Measurements from ENCODE around the gene RPS3. TPM values are rescaled to one million over a fixed set of nuclear protein-coding genes. Genes with fewer than 3 reads are reported as not detected.
"Not testable (repeated sequence)": the region's sequence is repeated elsewhere in the genome, so short reads cannot be mapped to it uniquely, and the experiment has no call there.

Gene RPS3
- total RNA-seq, 2 donors from 2014 or later = 2,083 to 2,343 TPM

- DNase-seq (ENCODE audit: low spot score) = no peak
- Mint-ChIP-seq H3K4me1 (ENCODE audit: low read depth in 2 of 2) (peaks cover 18 to 25% of the 10 kb centered on the region in 2 donors), H3K27me3 (no peaks in the 10 kb centered on the region), H3K36me3 (no peaks in the 10 kb centered on the region), H3K4me3 (peak overlapping the region; percentile 63), H3K9me3 (no peaks in the 10 kb centered on the region), H3K27ac (peak overlapping the region; percentile 55 to 88)
- peak in 1 of 2 donors; percentile 43 for ATAC-seq
Measured at GRCh38 chr11:75369560-75370255, 29.6 kb upstream of the RPS3 start.

- Mint-ChIP-seq H3K27me3 (no peaks in the 10 kb centered on the region), H3K4me3 (no peak overlapping the region), H3K9me3 (no peaks in the 10 kb centered on the region), H3K36me3 (no peaks in the 10 kb centered on the region), H3K27ac (peak overlapping the region; percentile 28 to 89), H3K4me1 (ENCODE audit: low read depth in 2 of 2) (peaks cover 12 to 23% of the 10 kb centered on the region in 2 donors)
- no peak for DNase-seq (ENCODE audit: low spot score)
- no peak for ATAC-seq
Measured at GRCh38 chr11:75371949-75372876, 27.1 kb upstream of the RPS3 start.

GRCh38 chr11:75373201-75373600 lies 26.1 kb upstream of the RPS3 start:
- no peak overlapping the region for H3K27ac Mint-ChIP-seq
- DNase-seq (ENCODE audit: low spot score) (no peak), ATAC-seq (no peak)
- H3K9me3 Mint-ChIP-seq = no peaks in the 10 kb centered on the region
- H3K4me1 Mint-ChIP-seq (ENCODE audit: low read depth in 2 of 2) = peaks cover 12 to 23% of the 10 kb centered on the region in 2 donors
- H3K4me3 Mint-ChIP-seq = no peak overlapping the region
- H3K27me3 Mint-ChIP-seq = no peaks in the 10 kb centered on the region
- no peaks in the 10 kb centered on the region for H3K36me3 Mint-ChIP-seq

GRCh38 chr11:75374646-75375045 lies 24.7 kb upstream of the RPS3 start:
- ATAC-seq (no peak), DNase-seq (ENCODE audit: low spot score) (no peak)
- Mint-ChIP-seq H3K4me3 (no peak overlapping the region), H3K27ac (no peak overlapping the region), H3K27me3 (no peaks in the 10 kb centered on the region), H3K36me3 (no peaks in the 10 kb centered on the region), H3K4me1 (ENCODE audit: low read depth in 2 of 2) (peaks cover 12 to 20% of the 10 kb centered on the region in 2 donors), H3K9me3 (no peaks in the 10 kb centered on the region)

GRCh38 chr11:75375626-75376025 lies 23.7 kb upstream of the RPS3 start:
- peak in 1 of 2 donors; percentile 20 for ATAC-seq
- no peaks in the 10 kb centered on the region for H3K36me3 Mint-ChIP-seq
- H3K27me3 Mint-ChIP-seq = no peaks in the 10 kb centered on the region
- H3K4me3 Mint-ChIP-seq = no peak overlapping the region
- peak overlapping the region in 1 of 2 donors; percentile 27 for H3K27ac Mint-ChIP-seq
- no peak for DNase-seq (ENCODE audit: low spot score)
- H3K4me1 Mint-ChIP-seq (ENCODE audit: low read depth in 2 of 2) = peaks cover 6 to 14% of the 10 kb centered on the region in 2 donors
- H3K9me3 Mint-ChIP-seq = no peaks in the 10 kb centered on the region

GRCh38 chr11:75376175-75376574 lies 23.1 kb upstream of the RPS3 start:
- DNase-seq (ENCODE audit: low spot score) = no peak
- no peak overlapping the region for H3K4me3 Mint-ChIP-seq
- peaks cover 6 to 19% of the 10 kb centered on the region in 2 donors for H3K4me1 Mint-ChIP-seq (ENCODE audit: low read depth in 2 of 2)
- H3K27ac Mint-ChIP-seq = peak overlapping the region in 1 of 2 donors; percentile 27
- no peaks in the 10 kb centered on the region for H3K36me3 Mint-ChIP-seq
- H3K27me3 Mint-ChIP-seq = no peaks in the 10 kb centered on the region
- ATAC-seq = no peak
- no peaks in the 10 kb centered on the region for H3K9me3 Mint-ChIP-seq

GRCh38 chr11:75378776-75379175 lies 20.5 kb upstream of the RPS3 start:
- H3K27me3 Mint-ChIP-seq; ATAC-seq; H3K4me3 Mint-ChIP-seq; H3K36me3 Mint-ChIP-seq; DNase-seq (ENCODE audit: low spot score); H3K27ac Mint-ChIP-seq; H3K9me3 Mint-ChIP-seq: not testable (repeated sequence)
- H3K4me1 Mint-ChIP-seq (ENCODE audit: low read depth in 2 of 2) = peaks cover 7 to 17% of the 10 kb centered on the region in 2 donors

- no peak for ATAC-seq
- Mint-ChIP-seq H3K9me3 (no peaks in the 10 kb centered on the region), H3K27ac (peak overlapping the region; percentile 13 to 49), H3K36me3 (no peaks in the 10 kb centered on the region), H3K27me3 (no peaks in the 10 kb centered on the region), H3K4me3 (no peak overlapping the region), H3K4me1 (ENCODE audit: low read depth in 2 of 2) (peaks cover 18 to 26% of the 10 kb centered on the region in 2 donors)
- no peak for DNase-seq (ENCODE audit: low spot score)
Measured at GRCh38 chr11:75380245-75380644, 19.1 kb upstream of the RPS3 start.

- Mint-ChIP-seq H3K27ac (peak overlapping the region; percentile 13 to 49), H3K4me3 (no peak overlapping the region)
- ATAC-seq = no peak
Measured at GRCh38 chr11:75380716-75381420, 18.4 kb upstream of the RPS3 start.

GRCh38 chr11:75383246-75383645 lies 16.1 kb upstream of the RPS3 start:
- ATAC-seq (peak; percentile 91 to 93), DNase-seq (ENCODE audit: low spot score) (peak; percentile 84)
- H3K36me3 Mint-ChIP-seq = no peaks in the 10 kb centered on the region
- H3K27me3 Mint-ChIP-seq = no peaks in the 10 kb centered on the region
- H3K27ac Mint-ChIP-seq = peak overlapping the region; percentile 62 to 92
- no peaks in the 10 kb centered on the region for H3K9me3 Mint-ChIP-seq
- peaks cover 18 to 23% of the 10 kb centered on the region in 2 donors for H3K4me1 Mint-ChIP-seq (ENCODE audit: low read depth in 2 of 2)
- peak overlapping the region; percentile 70 for H3K4me3 Mint-ChIP-seq

More at GRCh38 chr11:75380716-75381420, 18.4 kb upstream of the RPS3 start:
- H3K36me3 Mint-ChIP-seq = no peaks in the 10 kb centered on the region
- no peaks in the 10 kb centered on the region for H3K9me3 Mint-ChIP-seq
- H3K4me1 Mint-ChIP-seq (ENCODE audit: low read depth in 2 of 2) = peaks cover 18 to 23% of the 10 kb centered on the region in 2 donors
- H3K27me3 Mint-ChIP-seq = no peaks in the 10 kb centered on the region
- DNase-seq (ENCODE audit: low spot score) = no peak

GRCh38 chr11:75384438-75385080 lies 14.8 kb upstream of the RPS3 start:
- Mint-ChIP-seq H3K27ac (peak overlapping the region; percentile 62 to 92), H3K4me1 (ENCODE audit: low read depth in 2 of 2) (peaks cover 18 to 23% of the 10 kb centered on the region in 2 donors), H3K27me3 (no peaks in the 10 kb centered on the region), H3K9me3 (no peaks in the 10 kb centered on the region), H3K36me3 (no peaks in the 10 kb centered on the region), H3K4me3 (peak overlapping the region; percentile 70)
- DNase-seq (ENCODE audit: low spot score) = peak; percentile 81
- ATAC-seq = peak; percentile 73 to 85

- Mint-ChIP-seq H3K27me3 (no peaks in the 10 kb centered on the region), H3K4me3 (no peak overlapping the region), H3K36me3 (no peaks in the 10 kb centered on the region), H3K4me1 (ENCODE audit: low read depth in 2 of 2) (peaks cover 17 to 18% of the 10 kb centered on the region in 2 donors), H3K27ac (peak overlapping the region in 1 of 2 donors; percentile 9), H3K9me3 (no peaks in the 10 kb centered on the region)
- no peak for ATAC-seq
- DNase-seq (ENCODE audit: low spot score) = no peak
Measured at GRCh38 chr11:75386942-75387630, 12.2 kb upstream of the RPS3 start.

All from natural killer cell treated with Interleukin-12 subunit alpha and Interleukin-12 subunit beta and Interleukin-15 and Interleukin-18, amount 100 ng/mL, for 72 hours (primary cell).